ENCODE results near the gene CCT2. TPM values are rescaled to one million over a fixed set of nuclear protein-coding genes. Genes with fewer than 3 reads are reported as not detected.

Gene CCT2
- total and polyA plus RNA-seq, 2 of the 13 experiments (the other 11 are each of a cell fraction or from before 2014, with no cell fraction given), result 209 to 388 TPM

DNA sequence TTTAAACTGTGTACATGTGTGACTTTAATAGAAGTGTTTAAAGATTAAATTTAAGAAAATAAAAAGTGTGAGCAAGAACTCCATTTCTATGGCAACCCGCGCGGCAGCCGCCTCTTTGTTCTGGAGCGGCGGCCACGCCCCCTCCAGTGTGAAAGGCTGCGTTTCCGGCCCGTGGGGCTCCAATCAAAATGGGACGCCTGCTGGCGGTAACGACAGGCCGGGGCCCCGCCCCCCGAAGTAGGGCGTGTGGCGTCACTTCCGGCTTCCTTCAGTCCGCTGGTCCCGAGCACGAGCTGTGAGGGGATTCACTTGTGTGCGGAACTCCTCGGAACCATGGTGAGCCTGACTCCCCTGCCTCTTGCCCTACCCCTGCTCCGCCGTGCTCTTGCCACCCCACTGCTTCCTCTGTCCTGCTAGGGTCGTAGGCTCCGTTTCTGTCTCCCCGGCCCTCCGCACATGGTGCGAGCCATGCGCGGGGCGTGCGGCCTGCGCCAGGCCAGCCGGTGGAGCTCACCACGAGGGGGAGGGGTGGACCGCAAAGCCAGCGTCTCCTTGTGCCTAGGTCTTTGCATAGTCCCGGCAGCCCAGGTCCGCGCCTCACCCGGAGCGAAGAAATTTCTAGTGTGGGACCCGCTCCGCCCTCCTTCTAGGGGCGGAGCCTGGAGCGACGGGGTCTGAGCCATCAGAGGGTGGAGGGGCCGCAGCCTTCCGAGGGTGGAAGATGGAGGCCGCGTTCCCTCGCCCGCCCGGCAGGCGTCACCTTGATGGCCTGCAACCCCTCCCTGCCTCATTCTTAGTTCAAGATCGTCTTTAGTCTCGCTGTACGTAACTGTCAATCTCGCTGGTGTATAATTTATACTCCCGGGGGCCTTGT, at the start of gene CCT2 (continued):
- TF ChIP-seq, protein P1, sequence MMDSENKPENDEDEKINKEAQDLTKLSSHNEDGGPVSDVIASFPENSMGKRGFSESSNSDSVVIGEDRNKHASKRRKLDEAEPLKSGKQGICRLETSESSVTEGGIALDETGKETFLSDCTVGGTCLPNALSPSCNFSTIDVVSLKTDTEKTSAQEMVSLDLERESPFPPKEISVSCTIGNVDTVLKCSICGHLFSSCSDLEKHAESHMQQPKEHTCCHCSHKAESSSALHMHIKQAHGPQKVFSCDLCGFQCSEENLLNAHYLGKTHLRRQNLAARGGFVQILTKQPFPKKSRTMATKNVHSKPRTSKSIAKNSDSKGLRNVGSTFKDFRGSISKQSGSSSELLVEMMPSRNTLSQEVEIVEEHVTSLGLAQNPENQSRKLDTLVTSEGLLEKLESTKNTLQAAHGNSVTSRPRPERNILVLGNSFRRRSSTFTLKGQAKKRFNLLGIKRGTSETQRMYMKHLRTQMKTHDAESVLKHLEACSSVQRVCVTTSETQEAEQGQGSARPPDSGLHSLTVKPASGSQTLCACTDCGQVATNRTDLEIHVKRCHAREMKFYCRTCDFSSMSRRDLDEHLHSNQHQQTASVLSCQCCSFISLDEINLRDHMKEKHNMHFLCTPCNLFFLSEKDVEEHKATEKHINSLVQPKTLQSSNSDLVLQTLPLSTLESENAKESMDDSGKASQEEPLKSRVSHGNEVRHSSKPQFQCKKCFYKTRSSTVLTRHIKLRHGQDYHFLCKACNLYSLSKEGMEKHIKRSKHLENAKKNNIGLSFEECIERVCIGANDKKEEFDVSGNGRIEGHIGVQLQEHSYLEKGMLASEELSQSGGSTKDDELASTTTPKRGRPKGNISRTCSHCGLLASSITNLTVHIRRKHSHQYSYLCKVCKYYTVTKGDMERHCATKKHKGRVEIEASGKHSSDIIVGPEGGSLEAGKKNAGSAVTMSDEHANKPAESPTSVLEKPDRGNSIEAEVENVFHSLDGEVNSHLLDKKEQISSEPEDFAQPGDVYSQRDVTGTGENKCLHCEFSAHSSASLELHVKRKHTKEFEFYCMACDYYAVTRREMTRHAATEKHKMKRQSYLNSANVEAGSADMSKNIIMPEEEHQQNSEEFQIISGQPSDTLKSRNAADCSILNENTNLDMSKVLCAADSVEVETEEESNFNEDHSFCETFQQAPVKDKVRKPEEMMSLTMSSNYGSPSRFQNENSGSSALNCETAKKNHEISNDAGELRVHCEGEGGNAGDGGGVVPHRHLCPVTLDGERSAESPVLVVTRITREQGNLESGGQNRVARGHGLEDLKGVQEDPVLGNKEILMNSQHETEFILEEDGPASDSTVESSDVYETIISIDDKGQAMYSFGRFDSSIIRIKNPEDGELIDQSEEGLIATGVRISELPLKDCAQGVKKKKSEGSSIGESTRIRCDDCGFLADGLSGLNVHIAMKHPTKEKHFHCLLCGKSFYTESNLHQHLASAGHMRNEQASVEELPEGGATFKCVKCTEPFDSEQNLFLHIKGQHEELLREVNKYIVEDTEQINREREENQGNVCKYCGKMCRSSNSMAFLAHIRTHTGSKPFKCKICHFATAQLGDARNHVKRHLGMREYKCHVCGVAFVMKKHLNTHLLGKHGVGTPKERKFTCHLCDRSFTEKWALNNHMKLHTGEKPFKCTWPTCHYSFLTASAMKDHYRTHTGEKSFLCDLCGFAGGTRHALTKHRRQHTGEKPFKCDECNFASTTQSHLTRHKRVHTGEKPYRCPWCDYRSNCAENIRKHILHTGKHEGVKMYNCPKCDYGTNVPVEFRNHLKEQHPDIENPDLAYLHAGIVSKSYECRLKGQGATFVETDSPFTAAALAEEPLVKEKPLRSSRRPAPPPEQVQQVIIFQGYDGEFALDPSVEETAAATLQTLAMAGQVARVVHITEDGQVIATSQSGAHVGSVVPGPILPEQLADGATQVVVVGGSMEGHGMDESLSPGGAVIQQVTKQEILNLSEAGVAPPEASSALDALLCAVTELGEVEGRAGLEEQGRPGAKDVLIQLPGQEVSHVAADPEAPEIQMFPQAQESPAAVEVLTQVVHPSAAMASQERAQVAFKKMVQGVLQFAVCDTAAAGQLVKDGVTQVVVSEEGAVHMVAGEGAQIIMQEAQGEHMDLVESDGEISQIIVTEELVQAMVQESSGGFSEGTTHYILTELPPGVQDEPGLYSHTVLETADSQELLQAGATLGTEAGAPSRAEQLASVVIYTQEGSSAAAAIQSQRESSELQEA (CRISPR knock-in tag; IDR thresholded peaks at IDR 0.05; ENCODE audit: not compliant biosample characterization), result no peak
- TF ChIP-seq, protein P2, sequence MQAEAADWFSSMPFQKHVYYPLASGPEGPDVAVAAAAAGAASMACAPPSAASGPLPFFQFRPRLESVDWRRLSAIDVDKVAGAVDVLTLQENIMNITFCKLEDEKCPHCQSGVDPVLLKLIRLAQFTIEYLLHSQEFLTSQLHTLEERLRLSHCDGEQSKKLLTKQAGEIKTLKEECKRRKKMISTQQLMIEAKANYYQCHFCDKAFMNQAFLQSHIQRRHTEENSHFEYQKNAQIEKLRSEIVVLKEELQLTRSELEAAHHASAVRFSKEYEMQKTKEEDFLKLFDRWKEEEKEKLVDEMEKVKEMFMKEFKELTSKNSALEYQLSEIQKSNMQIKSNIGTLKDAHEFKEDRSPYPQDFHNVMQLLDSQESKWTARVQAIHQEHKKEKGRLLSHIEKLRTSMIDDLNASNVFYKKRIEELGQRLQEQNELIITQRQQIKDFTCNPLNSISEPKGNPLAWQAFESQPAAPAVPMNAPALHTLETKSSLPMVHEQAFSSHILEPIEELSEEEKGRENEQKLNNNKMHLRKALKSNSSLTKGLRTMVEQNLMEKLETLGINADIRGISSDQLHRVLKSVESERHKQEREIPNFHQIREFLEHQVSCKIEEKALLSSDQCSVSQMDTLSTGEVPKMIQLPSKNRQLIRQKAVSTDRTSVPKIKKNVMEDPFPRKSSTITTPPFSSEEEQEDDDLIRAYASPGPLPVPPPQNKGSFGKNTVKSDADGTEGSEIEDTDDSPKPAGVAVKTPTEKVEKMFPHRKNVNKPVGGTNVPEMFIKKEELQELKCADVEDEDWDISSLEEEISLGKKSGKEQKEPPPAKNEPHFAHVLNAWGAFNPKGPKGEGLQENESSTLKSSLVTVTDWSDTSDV (CRISPR knock-in tag; IDR thresholded peaks at IDR 0.05), result peak; percentile 63; the same call in 1 of the 2 replicates
- no peak for TF ChIP-seq BRCA1 (CRISPR knock-in tag; IDR thresholded peaks at IDR 0.05)
- TF ChIP-seq, protein P3, sequence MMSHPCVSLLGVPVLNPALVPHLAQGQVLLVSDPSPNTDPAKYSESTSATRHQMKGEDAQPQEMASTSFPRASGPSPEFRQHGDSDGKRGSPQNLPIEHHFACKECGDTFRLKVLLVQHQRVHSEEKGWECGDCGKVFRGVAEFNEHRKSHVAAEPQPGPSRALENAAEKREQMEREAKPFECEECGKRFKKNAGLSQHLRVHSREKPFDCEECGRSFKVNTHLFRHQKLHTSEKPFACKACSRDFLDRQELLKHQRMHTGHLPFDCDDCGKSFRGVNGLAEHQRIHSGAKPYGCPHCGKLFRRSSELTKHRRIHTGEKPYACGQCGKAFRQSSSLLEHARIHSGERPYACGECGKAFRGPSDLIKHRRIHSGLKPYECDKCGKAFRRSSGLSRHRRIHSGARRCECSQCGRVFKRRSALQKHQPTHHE (CRISPR knock-in tag; IDR thresholded peaks at IDR 0.05; ENCODE audit: borderline replicate concordance), result peak; percentile 95; the same call in 1 of the 2 replicates
- TF ChIP-seq ZNF841 (CRISPR knock-in tag; IDR thresholded peaks at IDR 0.05; ENCODE audit: borderline replicate concordance), result no peak
- TF ChIP-seq AGO1 (IDR thresholded peaks at IDR 0.05; ENCODE audit: low read depth, low read length, poor library complexity, severe bottlenecking), result peak; percentile 83
- no peak for TF ChIP-seq JUN (CRISPR knock-in tag; IDR thresholded peaks at IDR 0.05)
- TF ChIP-seq, protein P4, sequence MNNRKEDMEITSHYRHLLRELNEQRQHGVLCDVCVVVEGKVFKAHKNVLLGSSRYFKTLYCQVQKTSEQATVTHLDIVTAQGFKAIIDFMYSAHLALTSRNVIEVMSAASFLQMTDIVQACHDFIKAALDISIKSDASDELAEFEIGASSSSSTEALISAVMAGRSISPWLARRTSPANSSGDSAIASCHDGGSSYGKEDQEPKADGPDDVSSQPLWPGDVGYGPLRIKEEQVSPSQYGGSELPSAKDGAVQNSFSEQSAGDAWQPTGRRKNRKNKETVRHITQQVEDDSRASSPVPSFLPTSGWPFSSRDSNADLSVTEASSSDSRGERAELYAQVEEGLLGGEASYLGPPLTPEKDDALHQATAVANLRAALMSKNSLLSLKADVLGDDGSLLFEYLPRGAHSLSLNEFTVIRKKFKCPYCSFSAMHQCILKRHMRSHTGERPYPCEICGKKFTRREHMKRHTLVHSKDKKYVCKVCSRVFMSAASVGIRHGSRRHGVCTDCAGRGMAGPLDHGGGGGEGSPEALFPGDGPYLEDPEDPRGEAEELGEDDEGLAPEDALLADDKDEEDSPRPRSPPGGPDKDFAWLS (CRISPR knock-in tag; IDR thresholded peaks at IDR 0.05; ENCODE audit: borderline replicate concordance), result no peak
- 0 out of 2 replicates have a peak, but pooled peaks have one; percentile 72 for TF ChIP-seq ZNF569 (CRISPR knock-in tag; IDR thresholded peaks at IDR 0.05; ENCODE audit: borderline replicate concordance)
- TF ChIP-seq ZFP37 (CRISPR knock-in tag; IDR thresholded peaks at IDR 0.05; ENCODE audit: borderline replicate concordance), result 0 out of 2 replicates have a peak, but pooled peaks have one; percentile 34
